ENCODE measurements around the gene SIGLEC14. TPM values are rescaled to one million over a fixed set of nuclear protein-coding genes. Genes with fewer than 3 reads are reported as not detected.
A peak's percentile ranks its signal among the peaks of the same experiment; 100 is the strongest.

SIGLEC14 gene
- total RNA-seq, 4 donors from 2014 or later = 0.97 to 2.9 TPM; not detected in 2

DNA sequence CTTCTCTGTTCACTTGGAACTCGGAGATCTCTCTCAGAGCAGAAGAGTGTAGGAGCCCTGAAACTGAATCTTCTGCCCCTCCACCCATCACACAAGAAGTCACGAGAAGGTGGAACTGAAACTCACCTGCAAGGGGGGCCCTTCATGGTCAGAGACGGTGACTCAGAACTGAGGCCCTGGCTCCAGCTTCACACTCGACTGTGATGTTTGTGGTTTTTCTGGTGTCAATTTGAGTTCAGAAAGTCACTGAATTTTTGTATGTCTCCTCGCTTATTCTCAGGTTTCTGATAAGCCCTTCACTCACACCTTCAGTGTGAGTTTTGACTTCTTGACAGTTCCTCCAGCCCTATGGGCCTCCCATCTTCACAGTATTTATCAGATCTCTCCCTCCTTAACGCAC, 39.5 kb downstream of the SIGLEC14 start:
- Histone ChIP-seq H3K9me3 (no peaks in the 10 kb centered on the region), H3K27me3 (peaks cover 0 to 4% (median 0%) of the 10 kb centered on the region in 4 donors), H3K27ac (no peak overlapping the region), H3K4me3 (no peak overlapping the region), H3K36me3 (no peaks in the 10 kb centered on the region), H3K4me1 (no peaks in the 10 kb centered on the region)
- intact Hi-C loops (cut with DNase I) = no loop called here
- TF ChIP-seq, protein P1, sequence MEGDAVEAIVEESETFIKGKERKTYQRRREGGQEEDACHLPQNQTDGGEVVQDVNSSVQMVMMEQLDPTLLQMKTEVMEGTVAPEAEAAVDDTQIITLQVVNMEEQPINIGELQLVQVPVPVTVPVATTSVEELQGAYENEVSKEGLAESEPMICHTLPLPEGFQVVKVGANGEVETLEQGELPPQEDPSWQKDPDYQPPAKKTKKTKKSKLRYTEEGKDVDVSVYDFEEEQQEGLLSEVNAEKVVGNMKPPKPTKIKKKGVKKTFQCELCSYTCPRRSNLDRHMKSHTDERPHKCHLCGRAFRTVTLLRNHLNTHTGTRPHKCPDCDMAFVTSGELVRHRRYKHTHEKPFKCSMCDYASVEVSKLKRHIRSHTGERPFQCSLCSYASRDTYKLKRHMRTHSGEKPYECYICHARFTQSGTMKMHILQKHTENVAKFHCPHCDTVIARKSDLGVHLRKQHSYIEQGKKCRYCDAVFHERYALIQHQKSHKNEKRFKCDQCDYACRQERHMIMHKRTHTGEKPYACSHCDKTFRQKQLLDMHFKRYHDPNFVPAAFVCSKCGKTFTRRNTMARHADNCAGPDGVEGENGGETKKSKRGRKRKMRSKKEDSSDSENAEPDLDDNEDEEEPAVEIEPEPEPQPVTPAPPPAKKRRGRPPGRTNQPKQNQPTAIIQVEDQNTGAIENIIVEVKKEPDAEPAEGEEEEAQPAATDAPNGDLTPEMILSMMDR (IDR thresholded peaks at IDR 0.05) = no peak
- no peak for TF ChIP-seq POLR2A (IDR thresholded peaks at IDR 0.05)
- DNase-seq = no peak
- 56 to 63% methylated on average over 4 to 5 of the region's 6 CpGs for WGBS, 2 donors

DNA sequence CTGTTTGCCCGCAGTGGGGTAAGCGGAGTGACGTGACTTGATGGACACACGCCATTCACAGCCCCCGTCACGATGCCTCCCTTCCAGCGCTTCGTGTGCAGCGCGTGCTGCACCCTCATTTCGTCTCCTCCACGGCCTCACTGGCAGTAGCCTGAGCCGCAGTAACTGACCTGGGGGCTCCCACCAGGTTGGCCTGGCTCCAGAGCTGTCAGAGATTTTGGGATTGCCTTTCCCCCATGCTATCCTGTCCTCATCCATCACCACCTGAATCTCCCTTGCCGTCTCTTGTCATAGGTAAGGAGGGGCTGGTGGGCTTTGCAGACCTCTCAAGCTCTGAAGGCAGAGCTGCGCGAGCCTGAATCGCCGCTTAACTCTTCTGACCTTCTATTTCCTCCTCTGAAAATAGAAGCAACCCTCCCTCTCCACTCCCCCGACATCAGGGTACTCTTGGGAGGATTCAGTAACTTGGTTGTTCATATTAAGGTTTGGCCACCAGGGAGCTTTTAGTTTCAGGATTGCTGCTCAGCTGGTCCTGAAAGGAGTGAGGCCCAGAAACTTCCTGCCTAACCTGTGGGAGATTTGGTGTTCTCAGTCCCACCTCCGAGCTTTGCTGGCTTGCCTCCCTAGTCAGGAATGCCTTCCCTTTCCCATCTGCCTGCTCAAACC, 44.3 kb downstream of the SIGLEC14 start:
- DNase-seq = no peak
- intact Hi-C loops (cut with DNase I) = no loop called here
- no peaks in the 10 kb centered on the region for H3K36me3 ChIP-seq
- no peaks in the 10 kb centered on the region for H3K9me3 ChIP-seq
- H3K4me3 ChIP-seq = no peak overlapping the region
- peaks cover 0 to 46% (median 0%) of the 10 kb centered on the region in 4 donors for H3K27me3 ChIP-seq
- H3K27ac ChIP-seq = no peak overlapping the region
- WGBS, 2 donors = 79 to 91% methylated on average over 19 to 20 of the region's 20 CpGs
- no peaks in the 10 kb centered on the region for H3K4me1 ChIP-seq
- TF ChIP-seq POLR2A (IDR thresholded peaks at IDR 0.05) = no peak
- TF ChIP-seq, protein P1 (IDR thresholded peaks at IDR 0.05) = no peak

DNA sequence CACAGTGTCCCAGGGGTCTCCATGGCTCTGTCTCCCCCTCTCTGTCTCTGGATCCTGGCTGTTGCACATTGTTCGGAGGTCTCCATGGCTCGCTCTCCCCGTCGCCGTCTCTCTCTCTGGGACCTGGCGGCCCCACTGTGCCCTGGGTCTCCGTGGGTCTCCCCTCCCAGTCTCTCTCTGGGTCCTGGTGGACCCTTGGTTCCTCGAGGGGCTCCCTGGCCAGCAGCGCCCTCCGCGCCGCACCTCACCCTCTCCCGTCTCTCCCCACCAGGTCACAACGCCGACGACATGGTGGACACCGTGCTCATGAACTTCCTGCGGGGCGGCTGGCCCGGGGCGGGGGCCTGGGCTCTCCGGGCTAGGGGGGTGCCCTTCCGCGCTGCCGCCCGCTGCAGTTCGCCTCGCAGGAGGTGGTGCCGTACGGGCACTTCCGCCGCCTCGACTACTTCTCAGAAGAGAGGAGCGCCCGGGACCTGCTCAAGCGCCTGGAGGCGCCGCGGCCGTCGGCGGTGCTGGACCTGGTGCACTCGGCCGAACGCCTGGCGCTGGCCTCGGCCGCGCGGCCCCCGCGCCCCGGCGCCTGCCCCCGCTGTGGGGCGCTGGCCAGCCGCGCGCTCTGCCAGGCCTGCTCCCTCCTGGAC, 45.6 kb downstream of the SIGLEC14 start:
- H3K4me3 ChIP-seq = peak overlapping the region in 1 of 4 donors; percentile 23
- no peak overlapping the region for H3K27ac ChIP-seq
- no peaks in the 10 kb centered on the region for H3K36me3 ChIP-seq
- peaks cover 0 to 46% (median 0%) of the 10 kb centered on the region in 4 donors for H3K27me3 ChIP-seq
- no peak for DNase-seq
- no peaks in the 10 kb centered on the region for H3K9me3 ChIP-seq
- TF ChIP-seq, protein P1 (IDR thresholded peaks at IDR 0.05) = no peak
- TF ChIP-seq POLR2A (IDR thresholded peaks at IDR 0.05) = no peak
- 44 to 45% methylated on average over 10 to 15 of the region's 59 CpGs for WGBS, 2 donors
- no peaks in the 10 kb centered on the region for H3K4me1 ChIP-seq
- intact Hi-C loops (cut with DNase I) = no loop called here

DNA sequence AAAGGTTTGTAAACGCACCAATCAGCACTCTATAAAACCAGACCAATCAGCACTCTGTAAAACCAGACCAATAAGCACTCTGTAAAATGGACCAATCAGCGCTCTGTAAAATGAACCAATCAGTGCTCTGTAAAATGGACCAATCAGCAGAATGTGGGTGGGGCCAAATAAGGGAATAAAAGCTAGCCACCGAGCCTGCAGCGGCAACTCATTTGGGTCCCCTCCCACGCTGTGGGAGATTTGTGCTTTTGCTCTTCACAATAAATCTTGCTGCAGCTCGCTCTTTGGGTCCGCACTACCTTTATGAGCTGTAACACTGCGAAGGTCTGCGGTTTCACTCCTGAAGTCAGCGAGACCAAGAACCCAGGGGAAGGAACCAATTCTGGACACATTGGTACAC, 47.5 kb downstream of the SIGLEC14 start:
- no peak overlapping the region for H3K4me3 ChIP-seq
- intact Hi-C loops (cut with DNase I) = no loop called here
- peaks cover 3 to 9% (median 6%) of the 10 kb centered on the region in 3 donors for H3K4me1 ChIP-seq
- H3K27me3 ChIP-seq = peaks cover 0 to 46% (median 0%) of the 10 kb centered on the region in 4 donors
- WGBS, 2 donors = 94% methylated on average over 10 of the region's 10 CpGs
- TF ChIP-seq, protein P1 (IDR thresholded peaks at IDR 0.05) = no peak
- no peak for TF ChIP-seq POLR2A (IDR thresholded peaks at IDR 0.05)
- no peaks in the 10 kb centered on the region for H3K36me3 ChIP-seq
- no peak for DNase-seq
- H3K27ac ChIP-seq = no peak overlapping the region
- H3K9me3 ChIP-seq = no peaks in the 10 kb centered on the region

DNA sequence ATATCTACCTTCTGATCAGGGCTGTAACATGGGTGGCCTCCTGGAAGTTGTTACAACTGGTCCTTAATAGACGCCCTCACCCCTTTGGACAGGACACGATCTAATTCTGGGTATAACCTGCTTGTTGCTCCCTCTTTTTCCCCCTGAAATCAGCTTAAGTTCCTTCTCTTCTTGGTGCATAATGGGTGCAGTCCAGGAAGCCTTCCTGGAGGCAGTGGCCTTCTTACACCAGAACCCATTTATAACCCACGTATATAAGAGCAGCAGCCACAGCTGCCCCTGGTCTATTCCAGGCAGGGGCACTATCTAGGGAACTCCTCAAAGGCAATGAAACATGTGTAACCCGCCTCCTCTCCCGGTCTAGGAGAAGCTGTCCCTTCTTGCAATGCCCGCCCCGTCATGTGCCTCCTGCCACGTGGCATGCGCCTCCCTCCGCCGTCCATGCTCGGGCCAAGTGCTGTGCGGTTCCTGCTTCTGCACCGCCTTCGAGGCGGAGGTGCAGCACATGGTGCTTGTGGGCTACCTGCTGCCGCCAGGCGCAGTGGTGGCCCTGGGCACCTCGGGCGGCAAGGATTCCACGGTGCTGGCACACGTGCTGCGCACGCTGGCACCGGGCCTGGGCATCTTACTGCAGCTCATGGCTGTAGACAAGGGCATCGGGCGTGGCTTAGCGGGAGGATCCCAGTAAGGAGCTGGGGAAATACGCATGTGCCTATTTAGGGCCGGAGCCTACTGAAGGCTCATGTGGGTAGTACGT, 48.3 kb downstream of the SIGLEC14 start:
- no peak for DNase-seq
- peaks cover 0 to 46% (median 0%) of the 10 kb centered on the region in 4 donors for H3K27me3 ChIP-seq
- H3K36me3 ChIP-seq = no peaks in the 10 kb centered on the region
- H3K9me3 ChIP-seq = no peaks in the 10 kb centered on the region
- intact Hi-C loops (cut with DNase I) = no loop called here
- H3K4me1 ChIP-seq = peaks cover 8 to 16% (median 12%) of the 10 kb centered on the region in 3 donors
- no peak overlapping the region for H3K4me3 ChIP-seq
- TF ChIP-seq, protein P1 (IDR thresholded peaks at IDR 0.05) = no peak
- no peak for TF ChIP-seq POLR2A (IDR thresholded peaks at IDR 0.05)
- 94% methylated on average over 17 of the region's 31 CpGs for WGBS, 2 donors
- H3K27ac ChIP-seq = no peak overlapping the region
